Uterus (tissue), 4 donors: Measurements from ENCODE around the gene GPR146. TPM values are rescaled to one million over a fixed set of nuclear protein-coding genes. Genes with fewer than 3 reads are reported as not detected.

ENCODE experiments used
- DNase-seq, 2 donors: peaks; one replicate each; pipeline ENCODE4 v3.0.0-alpha.2; 2019 to 2020
- H3K27ac ChIP-seq, 2 donors: fragments of 200-600 bp; sonication (generic); 1 replicate in 1 of 2; 2 replicates in 1 of 2; pipeline ENCODE4 v1.5.1; 2016 to 2018
- H3K27me3 ChIP-seq, 2 donors: fragments of 200-600 bp; sonication (generic); one replicate each; pipeline ENCODE4 v1.5.1; 2018 to 2019; ENCODE audit warnings: control low read depth in 1 of 2
- H3K36me3 ChIP-seq, 2 donors: fragments of 200-600 bp; sonication (generic); one replicate each; pipeline ENCODE4 v1.5.1; 2019; ENCODE audit warnings: control low read depth in 1 of 2
- H3K4me1 ChIP-seq, 2 donors: fragments of 200-600 bp; sonication (generic); one replicate each; pipeline ENCODE4 v1.5.1; 2018 to 2019; ENCODE audit warnings: control low read depth in 1 of 2
- H3K4me3 ChIP-seq, 2 donors: fragments of 200-600 bp; sonication (generic); 1 replicate in 1 of 2; 2 replicates in 1 of 2; pipeline ENCODE4 v1.5.1; 2018 to 2019; ENCODE audit warnings: mild to moderate bottlenecking in 1 of 2
- H3K9me3 ChIP-seq, 2 donors: fragments of 200-600 bp; sonication (generic); one replicate each; pipeline ENCODE4 v1.5.1; 2019; ENCODE audit warnings: control low read depth in 1 of 2
- POLR2A ChIP-seq, 2 donors: fragments of 450-650 bp; IDR thresholded peaks; one replicate each; pipeline ENCODE4 v1.6.1; 2016; ENCODE audit warnings: antibody characterized with exemption in 2 of 2, mild to moderate bottlenecking in 1 of 2, moderate library complexity in 1 of 2
- intact Hi-C: fragments of 100-400 bp; cut with DNase I; formaldehyde crosslinking; loops from one replicate; pipeline ENCODE4 v1.15.1; 2023; ENCODE audit warnings: low total_unique reads
- microRNA counts, 2 donors: library from miRNA; unstranded; fragments of <30 nt; microRNA quantifications; one replicate each; lab custom pipeline; 2016 to 2017
- microRNA-seq: library from miRNA; unstranded; fragments of <30 nt; microRNA quantifications from one replicate; pipeline ENCODE4, GENCODE V29; 2016; ENCODE audit warnings: borderline microRNAs expressed, borderline replicate concordance
- small RNA-seq: library from RNA; depleted of rRNA; stranded (forward); fragments of <200 nt; gene quantifications from one replicate; pipeline ENCODE3, GENCODE V24; 2016
- total RNA-seq, 4 donors: library from RNA; depleted of rRNA in 3 of 4; stranded (reverse); fragments of >200 nt in 3 of 4; gene quantifications; one replicate each; pipeline versions ENCODE4 v1.1.0 to v1.2.4, GENCODE V29; 2014 to 2023
- TF ChIP-seq, protein P1 (sequence below), 4 experiments: fragments of 200-600 bp in 2 of 4; fragments of 450-650 bp in 2 of 4; sonication (generic) in 2 of 4; IDR thresholded peaks; one replicate each; pipeline ENCODE4 v1.5.1; 2016 to 2019; ENCODE audit warnings: antibody characterized with exemption in 4 of 4, mild to moderate bottlenecking in 2 of 4, moderate library complexity in 1 of 4
- donor health status: DM: yes; HTN: yes; CAD: no.

The GPR146 gene
- total RNA-seq, 4 donors from 2014 or later: 10.0 to 110 (median 32.9) TPM

GRCh38 chr7:1106063-1106792 is 61.9 kb downstream of the GPR146 start:
- DNase-seq: no peak
- intact Hi-C loops: no loop called here
- H3K4me1 ChIP-seq: no peaks in the 10 kb centered on the region

GRCh38 chr7:1106793-1107421 is 62.6 kb downstream of the GPR146 start:
- no peaks in the 10 kb centered on the region for H3K4me1 ChIP-seq
- no peaks in the 10 kb centered on the region for H3K9me3 ChIP-seq
- H3K36me3 ChIP-seq: no peaks in the 10 kb centered on the region
- TF ChIP-seq POLR2A (IDR thresholded peaks at IDR 0.05): no peak
- TF ChIP-seq, protein P1, sequence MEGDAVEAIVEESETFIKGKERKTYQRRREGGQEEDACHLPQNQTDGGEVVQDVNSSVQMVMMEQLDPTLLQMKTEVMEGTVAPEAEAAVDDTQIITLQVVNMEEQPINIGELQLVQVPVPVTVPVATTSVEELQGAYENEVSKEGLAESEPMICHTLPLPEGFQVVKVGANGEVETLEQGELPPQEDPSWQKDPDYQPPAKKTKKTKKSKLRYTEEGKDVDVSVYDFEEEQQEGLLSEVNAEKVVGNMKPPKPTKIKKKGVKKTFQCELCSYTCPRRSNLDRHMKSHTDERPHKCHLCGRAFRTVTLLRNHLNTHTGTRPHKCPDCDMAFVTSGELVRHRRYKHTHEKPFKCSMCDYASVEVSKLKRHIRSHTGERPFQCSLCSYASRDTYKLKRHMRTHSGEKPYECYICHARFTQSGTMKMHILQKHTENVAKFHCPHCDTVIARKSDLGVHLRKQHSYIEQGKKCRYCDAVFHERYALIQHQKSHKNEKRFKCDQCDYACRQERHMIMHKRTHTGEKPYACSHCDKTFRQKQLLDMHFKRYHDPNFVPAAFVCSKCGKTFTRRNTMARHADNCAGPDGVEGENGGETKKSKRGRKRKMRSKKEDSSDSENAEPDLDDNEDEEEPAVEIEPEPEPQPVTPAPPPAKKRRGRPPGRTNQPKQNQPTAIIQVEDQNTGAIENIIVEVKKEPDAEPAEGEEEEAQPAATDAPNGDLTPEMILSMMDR (IDR thresholded peaks at IDR 0.05): no peak
- no peak overlapping the region for H3K27ac ChIP-seq
- intact Hi-C loops: no loop called here
- DNase-seq: no peak
- no peaks in the 10 kb centered on the region for H3K27me3 ChIP-seq
- H3K4me3 ChIP-seq: no peak overlapping the region

More at GRCh38 chr7:1106063-1106792, 61.9 kb downstream of the GPR146 start:
- Histone ChIP-seq H3K9me3 (no peaks in the 10 kb centered on the region), H3K27me3 (no peaks in the 10 kb centered on the region), H3K36me3 (no peaks in the 10 kb centered on the region), H3K27ac (no peak overlapping the region), H3K4me3 (no peak overlapping the region)
- TF ChIP-seq, protein P1 (IDR thresholded peaks at IDR 0.05): no peak
- TF ChIP-seq POLR2A (IDR thresholded peaks at IDR 0.05): no peak

GRCh38 chr7:1108264-1108920 is 64.0 kb downstream of the GPR146 start:
- no peak overlapping the region for H3K4me3 ChIP-seq
- no peak for DNase-seq
- H3K9me3 ChIP-seq: no peaks in the 10 kb centered on the region
- no peak for TF ChIP-seq POLR2A (IDR thresholded peaks at IDR 0.05)
- H3K4me1 ChIP-seq: no peaks in the 10 kb centered on the region
- intact Hi-C loops: no loop called here
- H3K27me3 ChIP-seq: no peaks in the 10 kb centered on the region
- H3K36me3 ChIP-seq: no peaks in the 10 kb centered on the region
- H3K27ac ChIP-seq: no peak overlapping the region

MicroRNA genes within 50 kb of the gene (microRNA counts, 767-probe panel; counts per million panel counts)
- microRNA hsa-miR-339-3p (lab: Ali Mortazavi, UCI) (0 counts per million in 2 donors), microRNA hsa-miR-339-5p (lab: Ali Mortazavi, UCI) (0 counts per million in 2 donors)

Small RNA genes lying within 50 kb of the gene (microRNA-seq; reads per million reads assigned to microRNA genes)
- 827 reads per million, percentile 79 among the genes with 10 or more reads in this experiment for gene MIR339

Small RNA genes lying within 50 kb of the gene (small RNA-seq; reads per million reads assigned to genes)
- gene MIR339: 0.54 reads per million

Other genes starting within 250 kb of the GPR146 start
- gene SUN1, start 212.1 kb upstream of the GPR146 start, total RNA-seq: 100 to 1,000 TPM; 139 to 624 (median 446) TPM
- gene GET4, start 168.0 kb upstream of the GPR146 start, total RNA-seq: 10 to 100 TPM in 3 of 4 donors, 1 to 10 TPM in 1; 6.1 to 39.4 (median 26.7) TPM
- 10 to 100 TPM in 2 of 4 donors, 1 to 10 TPM in 2; 3.2 to 17.4 (median 10.9) TPM for gene ADAP1, start 89.9 kb upstream of the GPR146 start, total RNA-seq
- gene COX19, start 69.0 kb upstream of the GPR146 start, total RNA-seq: 10 to 100 TPM in 3 of 4 donors, 1 to 10 TPM in 1; 2.6 to 32.5 (median 20.1) TPM
- gene CYP2W1, start 61.4 kb upstream of the GPR146 start, total RNA-seq: 1 to 10 TPM in 1 of 4 donors, not detected in 3; 6.6 TPM
- gene GPER1, start 43.6 kb downstream of the GPR146 start, total RNA-seq: 10 to 100 TPM in 1 of 4 donors, 1 to 10 TPM in 3; 1.3 to 10.6 (median 5.0) TPM
- 10 to 100 TPM; 17.4 to 39.4 (median 21.8) TPM for gene ZFAND2A, start 115.7 kb downstream of the GPR146 start, total RNA-seq
- gene UNCX, start 188.3 kb downstream of the GPR146 start, total RNA-seq: not detected